ENCODE measurements around the gene HMCN1.
"Not testable (repeated sequence)": the region's sequence is repeated elsewhere in the genome, so short reads cannot be mapped to it uniquely, and the experiment has no call there.

HMCN1 gene

GRCh38 chr1:186165303-186165702 lies 431.1 kb downstream of the HMCN1 start:
- DNase-seq = no peak

- no peak for DNase-seq
These were observed 433.0 kb downstream of the HMCN1 start for GRCh38 chr1:186167096-186167668.

DNA sequence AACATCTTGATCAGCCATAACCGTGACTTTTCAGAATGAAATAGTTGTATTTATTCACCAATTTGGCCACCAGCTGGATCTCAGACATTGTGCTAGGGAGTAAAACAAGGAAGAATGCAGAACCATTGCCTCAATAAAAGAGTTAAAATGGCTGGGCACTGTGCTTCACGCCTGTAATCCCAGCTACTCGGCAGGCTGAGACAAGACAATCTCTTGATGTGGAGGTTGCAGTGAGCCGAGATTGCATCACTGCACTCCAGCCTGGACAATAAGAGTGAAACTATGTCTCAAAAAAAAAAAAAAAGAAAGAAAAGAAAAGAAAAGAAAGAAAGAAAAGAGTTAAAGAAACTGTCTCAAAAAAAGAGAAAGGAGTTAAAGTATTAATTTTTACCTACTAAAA lies 441.4 kb downstream of the HMCN1 start:
- DNase-seq = no peak

GRCh38 chr1:186178426-186179043 lies 444.3 kb downstream of the HMCN1 start:
- no peak for DNase-seq

GRCh38 chr1:186179231-186179630 lies 445.0 kb downstream of the HMCN1 start:
- no peak for DNase-seq

DNA sequence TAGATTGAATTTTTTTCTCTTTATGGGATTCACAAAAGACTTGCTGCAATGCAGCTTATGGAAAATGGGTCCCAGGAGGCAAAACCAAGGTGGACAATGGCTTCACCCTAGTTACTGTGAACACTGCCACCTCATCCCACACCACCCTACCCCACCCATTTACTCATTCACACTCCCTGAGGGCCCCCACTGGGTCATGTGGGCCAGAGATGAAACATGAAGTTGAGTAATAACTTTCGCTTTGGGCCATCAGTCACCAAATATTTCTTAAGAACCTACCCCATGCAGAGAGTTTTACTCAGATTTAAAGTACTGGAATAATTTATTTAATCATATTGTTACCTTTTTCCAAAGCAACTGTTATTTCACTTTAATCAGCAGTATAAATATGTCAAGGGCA lies 449.0 kb downstream of the HMCN1 start:
- no peak for DNase-seq

DNA sequence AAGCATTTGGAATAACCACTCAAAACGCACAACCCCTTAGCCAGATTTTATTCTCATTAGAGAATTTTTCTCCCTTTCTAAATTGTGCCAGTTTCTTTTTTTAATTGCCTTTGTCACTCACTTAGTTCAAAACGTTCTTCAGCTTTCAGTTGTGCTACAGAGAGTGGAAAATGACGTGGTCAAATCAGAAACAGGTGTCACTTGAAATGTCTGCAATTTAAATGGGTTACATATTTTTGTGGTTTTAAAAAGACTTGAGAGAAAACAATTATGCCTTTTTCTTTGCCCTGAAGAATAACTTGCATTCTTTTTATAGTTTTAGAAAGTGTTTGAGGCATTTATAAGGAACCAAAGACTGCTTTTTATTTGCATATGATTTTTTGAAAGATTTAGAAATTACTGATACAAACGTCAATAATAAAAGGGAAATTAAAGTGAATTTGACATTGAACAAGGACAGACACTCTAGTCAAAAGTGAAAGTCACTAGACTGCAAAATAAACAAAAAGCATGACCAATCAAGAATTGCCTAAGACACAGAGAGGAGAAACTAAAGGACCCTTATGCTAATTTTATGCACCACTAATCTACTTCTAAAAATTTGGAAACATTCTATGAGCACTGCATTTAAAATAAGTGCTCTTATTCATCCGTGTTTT lies 449.9 kb downstream of the HMCN1 start:
- DNase-seq = no peak

DNA sequence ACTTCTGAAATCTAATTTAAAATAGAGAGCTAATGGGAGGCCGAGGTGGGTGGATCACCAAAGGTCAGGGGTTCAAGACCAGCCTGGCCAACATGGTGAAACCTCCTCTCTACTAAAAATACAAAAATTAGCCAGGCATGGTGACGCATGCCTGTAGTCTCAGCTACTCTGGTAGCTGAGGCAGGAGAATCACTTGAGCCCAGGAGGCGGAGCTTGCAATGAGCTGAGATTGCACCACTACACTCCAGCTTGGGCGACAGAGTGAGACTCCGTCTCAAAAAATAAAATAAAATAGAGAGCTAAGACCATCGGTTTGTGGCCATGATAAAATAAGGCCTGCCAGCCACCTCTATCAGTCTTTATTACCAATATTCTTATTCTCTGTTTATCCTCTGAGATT lies 452.1 kb downstream of the HMCN1 start:
- not testable (repeated sequence) for DNase-seq

- DNase-seq = no peak
These were observed 453.4 kb downstream of the HMCN1 start for GRCh38 chr1:186187601-186188000.

DNA sequence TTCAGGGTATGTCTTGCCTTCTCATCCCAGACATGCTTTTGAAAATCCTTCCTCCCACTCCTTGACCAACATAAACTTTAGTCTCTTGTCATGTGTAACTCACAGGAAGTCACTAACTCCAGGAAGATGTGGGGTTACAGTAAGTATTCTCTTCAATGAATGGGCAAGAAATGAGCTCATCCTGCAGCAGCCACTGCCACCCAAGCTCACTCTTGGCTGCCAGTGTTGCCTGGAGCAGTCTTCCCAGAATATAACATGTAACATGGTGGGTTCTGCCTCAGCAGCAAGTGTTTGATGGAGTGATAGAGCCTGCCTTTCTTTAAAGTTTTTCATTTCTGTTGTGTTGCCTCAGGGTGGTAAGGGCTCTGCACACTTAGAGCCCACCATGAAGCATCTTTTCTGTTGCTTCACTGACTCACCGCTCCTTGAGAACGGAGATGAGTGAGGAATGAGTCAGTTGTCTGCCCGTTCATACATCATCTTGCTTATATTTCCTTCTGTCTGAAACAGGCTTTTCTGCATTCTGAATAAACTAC lies 453.9 kb downstream of the HMCN1 start:
- no peak for DNase-seq

DNA sequence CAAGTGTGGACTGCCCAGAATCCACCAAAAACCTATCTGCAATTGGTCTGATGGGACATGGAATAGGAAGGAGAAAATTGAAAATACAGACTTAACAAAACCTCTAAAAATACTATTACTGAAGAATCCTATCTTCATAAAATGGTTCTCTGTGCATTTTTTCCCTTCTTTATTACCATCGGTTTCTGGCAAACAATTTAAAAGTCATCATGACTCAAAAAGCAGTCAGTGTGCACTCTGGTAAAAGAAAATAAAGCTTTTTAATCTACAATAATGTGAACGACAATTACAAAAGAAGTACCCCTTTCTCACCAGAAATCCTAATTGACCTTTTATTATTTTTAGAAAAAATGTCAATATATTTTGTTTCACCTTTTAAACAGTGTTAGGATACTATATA lies 454.5 kb downstream of the HMCN1 start:
- DNase-seq = no peak

DNA sequence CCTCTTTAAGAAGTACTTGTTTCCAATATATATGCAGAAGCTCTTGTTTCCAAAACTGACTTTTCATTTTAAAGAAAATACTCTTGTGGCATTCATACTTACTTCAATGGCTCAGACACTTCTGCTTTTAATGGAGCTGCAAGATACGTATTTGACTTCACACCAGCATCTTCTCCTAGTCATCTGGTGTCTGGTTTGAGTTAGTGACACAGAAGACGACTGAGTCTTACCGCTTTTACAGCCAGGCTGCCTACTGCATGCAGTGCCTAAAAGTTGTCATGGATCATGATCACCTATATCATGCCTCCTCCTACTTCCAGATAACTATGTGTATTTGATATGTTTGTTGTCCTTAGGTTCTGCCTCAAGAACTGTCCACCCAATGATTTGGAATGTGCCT lies 455.0 kb downstream of the HMCN1 start:
- DNase-seq = no peak

DNA sequence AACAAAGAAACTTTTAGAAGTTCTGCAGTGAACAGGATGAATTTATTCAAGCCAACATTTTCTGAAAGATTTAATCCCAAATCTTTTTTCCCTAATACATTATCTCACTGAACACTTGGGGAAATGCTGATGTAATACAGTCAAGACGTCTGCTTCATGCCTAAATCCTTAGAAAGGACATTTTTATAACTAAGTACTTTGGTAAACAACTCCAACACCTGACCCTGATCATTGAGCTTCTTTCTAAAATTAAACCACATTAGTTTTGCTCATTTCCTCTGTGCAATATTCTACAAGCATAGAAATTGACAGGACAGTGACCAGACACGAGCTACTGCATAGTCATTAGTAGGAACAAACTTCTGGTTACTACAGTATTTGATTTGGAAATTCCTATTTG lies 457.3 kb downstream of the HMCN1 start:
- no peak for DNase-seq

GRCh38 chr1:186193224-186193623 lies 459.0 kb downstream of the HMCN1 start:
- no peak for DNase-seq

DNA sequence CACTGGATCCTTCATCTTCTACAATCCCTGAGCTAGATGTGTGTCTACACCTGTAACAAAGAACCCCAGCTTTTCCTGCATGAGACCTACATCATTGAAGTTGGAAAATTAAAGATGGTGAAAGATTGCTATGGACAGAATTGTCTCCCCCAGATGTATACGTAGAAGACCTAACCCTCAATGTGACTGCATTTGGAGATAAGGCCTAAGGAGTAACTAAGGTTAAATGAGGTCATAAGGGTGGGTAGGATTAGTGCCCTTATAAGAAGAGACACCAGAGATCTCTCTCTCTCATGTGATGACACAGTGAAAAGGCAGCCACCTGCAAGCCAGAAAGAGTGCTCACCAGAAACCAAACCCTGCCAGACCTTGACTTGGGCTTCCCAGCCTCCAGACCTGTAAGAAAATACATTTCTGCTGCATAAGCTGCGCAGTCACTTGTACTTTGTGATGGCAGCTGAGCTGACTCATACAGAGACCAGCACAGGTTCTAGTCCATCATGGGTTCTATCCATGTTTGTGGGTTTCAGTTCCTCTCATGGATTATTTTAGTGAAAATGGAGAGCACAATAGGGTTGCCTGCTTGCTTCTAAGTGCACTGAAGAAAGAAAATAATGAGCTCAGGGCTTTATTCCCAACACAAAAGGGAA lies 460.0 kb downstream of the HMCN1 start:
- no peak for DNase-seq

DNA sequence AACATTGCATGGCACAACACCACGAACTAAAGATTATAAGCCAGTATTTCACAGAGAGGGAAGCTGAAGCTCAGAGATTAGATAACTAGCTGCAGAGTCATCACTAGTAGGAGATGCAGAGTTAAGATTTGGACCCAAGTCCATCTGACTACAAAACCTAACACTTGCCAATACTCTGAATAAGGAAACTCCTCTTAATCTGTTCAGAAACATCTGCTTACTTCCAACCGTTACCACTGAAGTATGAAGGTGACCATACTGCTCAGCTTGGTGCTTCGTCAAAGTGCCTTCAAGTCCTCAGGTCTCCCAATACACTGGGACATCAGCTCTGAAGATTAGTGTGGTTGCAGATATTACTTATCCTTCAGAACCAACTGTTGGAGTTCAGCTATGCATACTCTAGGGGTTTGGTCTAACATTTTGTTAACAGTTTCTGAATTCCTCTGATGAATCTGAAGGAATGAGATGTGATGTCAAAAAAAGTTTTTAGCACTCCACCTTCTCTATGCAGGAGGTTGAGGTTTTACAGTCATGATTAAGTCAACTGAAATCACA lies 461.3 kb downstream of the HMCN1 start:
- no peak for DNase-seq

DNA sequence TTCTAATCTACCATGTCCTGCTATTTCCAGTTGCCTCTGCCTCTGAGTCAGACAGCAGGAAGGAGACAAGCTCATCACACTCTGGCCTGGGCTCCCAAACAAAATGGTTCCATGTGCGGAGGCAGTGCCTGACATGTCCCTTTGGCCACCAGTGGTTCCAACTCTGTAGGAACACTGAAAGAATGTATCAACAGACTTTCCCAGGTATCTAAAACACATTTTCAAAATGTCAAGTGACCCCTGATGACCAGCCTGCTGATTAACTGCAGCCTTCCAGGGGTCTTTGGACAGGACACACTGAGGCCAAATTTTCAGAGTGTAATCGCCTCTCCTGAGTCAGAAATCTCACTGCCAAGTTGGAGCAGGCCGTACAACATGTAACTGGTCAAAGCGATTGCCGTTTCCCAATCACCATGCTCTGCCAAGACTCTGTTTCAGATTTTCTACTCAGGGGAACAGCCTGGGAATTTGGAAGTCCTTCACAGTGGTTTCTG lies 468.1 kb downstream of the HMCN1 start:
- DNase-seq = no peak

DNA sequence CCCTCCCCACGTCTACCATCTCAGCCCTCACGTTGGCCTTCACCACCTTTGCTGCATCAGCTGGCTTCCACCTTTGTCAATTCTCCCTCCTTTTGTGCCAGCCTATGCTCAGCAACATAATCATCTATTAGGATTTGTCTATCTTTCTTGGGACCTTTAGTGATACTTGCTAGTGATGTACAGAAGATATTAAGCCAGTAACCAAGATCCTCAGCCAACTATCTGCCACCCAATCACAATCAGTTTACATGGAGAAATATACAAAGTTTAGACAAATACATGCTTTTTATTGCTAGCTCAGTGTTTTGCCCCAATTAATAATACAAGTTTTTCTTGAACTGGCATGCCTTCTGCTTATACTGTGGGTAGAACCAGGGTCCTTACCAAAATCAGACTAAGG lies 468.6 kb downstream of the HMCN1 start:
- no peak for DNase-seq

DNA sequence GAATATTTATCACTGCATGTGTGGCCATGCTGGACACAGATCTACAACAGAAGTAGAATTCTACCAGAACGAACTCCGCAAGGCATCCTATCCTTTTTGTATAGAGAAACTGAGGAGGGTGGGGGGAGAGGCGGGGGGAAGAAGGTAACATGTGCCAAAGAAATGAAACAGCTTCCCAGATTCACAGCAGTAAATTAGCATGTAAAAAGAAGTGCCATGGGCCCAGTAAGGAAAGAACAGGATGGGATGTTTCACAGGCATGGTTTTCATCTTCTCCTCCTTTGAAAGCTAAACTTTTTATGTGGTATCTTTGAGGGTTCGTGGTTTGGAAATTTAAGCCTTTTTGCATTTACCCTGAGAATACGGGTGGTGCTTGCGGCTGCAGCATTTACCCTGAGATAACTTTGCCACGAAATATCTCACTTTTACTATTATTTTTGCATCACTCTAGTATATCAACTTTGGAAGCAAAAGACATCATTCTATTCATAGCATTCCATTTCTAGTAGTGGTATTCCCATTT lies 471.9 kb downstream of the HMCN1 start:
- no peak for DNase-seq

DNA sequence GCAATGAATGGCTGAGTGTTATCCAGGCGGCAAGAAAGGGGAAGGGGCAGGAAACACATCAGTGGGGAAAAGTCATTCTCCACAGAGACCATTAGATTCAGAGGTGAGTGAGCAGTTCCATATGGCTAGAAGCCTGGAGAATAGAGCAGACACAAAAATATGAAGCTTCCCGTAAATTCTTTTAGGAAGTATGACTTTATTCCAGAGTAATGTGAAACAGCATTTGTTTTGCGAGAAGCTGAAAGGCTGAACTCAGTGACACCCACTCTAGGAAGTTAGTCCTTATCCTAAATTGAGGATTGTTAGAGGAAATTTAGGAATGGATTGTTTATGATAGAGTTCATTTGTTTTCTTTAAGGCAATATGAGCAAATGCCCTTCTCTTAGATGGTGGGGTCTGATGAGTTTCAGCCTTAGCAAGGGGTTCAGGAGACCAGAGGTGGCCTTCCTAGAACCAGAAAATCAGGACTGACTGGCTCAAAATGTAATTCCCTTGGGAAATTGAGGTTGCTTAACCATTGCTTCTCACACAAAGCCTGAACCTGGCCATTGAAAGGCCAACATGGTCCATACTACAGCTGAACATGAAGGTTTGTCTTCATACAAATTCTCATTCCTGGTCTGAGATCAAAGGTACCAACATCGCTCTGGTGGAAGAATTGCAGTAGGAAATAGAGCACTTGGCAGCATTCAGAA lies 473.3 kb downstream of the HMCN1 start:
- DNase-seq = no peak

GRCh38 chr1:186208405-186209129 lies 474.4 kb downstream of the HMCN1 start:
- no peak for DNase-seq

GRCh38 chr1:186210258-186210657 lies 476.1 kb downstream of the HMCN1 start:
- no peak for DNase-seq

Measured in CD4-positive, alpha-beta T cell treated with Interleukin-10 for 1 hour (primary cell).